ENCODE measurements around the gene DCHS2. TPM values are rescaled to one million over a fixed set of nuclear protein-coding genes. Genes with fewer than 3 reads are reported as not detected.

Gene DCHS2
- total and polyA plus RNA-seq, 2 of the 8 experiments (the other 6 are each of a cell fraction or from before 2014, with no cell fraction given) = 0.54 to 2.6 TPM

DNA sequence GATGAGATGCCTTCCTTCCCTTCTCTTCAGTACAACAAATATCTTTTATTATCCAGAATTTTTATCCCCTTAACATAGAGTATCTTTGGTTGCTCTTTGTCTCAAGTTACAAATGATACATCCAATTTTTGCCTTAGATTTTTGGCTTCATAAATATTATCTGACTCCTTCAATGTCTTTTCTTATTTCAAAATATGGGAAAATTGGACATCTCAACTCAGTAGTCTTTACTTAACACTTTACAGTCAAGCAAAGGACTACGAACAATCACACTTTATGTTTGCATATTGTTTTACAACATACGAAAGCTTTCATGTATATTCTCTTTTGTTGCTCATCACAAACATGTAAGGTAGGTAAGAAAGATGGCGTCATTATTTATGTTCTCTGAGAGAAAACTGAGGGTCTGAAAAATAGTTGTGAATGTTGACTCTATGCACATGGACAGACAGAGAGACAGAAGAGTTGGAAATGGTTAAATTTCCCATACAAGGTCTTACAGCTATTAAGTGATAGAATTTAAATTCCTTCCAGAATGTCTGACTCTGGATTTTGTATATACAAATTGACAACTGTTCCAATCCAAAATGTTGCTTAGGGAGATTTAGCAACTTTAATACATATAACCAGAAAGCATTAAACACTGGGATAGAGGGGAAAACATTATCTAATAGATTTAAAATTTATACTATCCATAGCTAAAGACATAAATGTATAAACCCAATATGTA is 29.4 kb downstream of the DCHS2 start:
- Histone ChIP-seq H3K27me3 (replicated peaks in 1 of 4; ENCODE audit: control insufficient read depth in 3 of 4, extremely low read depth in 1 of 4, insufficient read depth in 3 of 4, low read length in 3 of 4) (no peaks in the 10 kb centered on the region), H2BK120ac (replicated peaks; ENCODE audit: low read depth, low read length) (no peak overlapping the region), H3K36me3 (ENCODE audit: control insufficient read depth in 2 of 4, insufficient read depth in 4 of 4, low read length in 3 of 4) (no peaks in the 10 kb centered on the region), H2AFZ (ENCODE audit: low read length) (no peak overlapping the region), H3K4me3 (ENCODE audit: extremely low read depth in 1 of 4, insufficient read depth in 2 of 4, low read depth in 3 of 4, low read length in 4 of 4) (no peak overlapping the region), H3K23ac (ENCODE audit: insufficient read length) (no peak overlapping the region), H2AK5ac (ENCODE audit: low read depth, low read length) (no peak overlapping the region), H3K23me2 (ENCODE audit: low read depth, low read length) (no peaks in the 10 kb centered on the region), H3K14ac (ENCODE audit: insufficient read length) (no peak overlapping the region), H3K4me1 (replicated peaks in 1 of 4; ENCODE audit: control insufficient read depth in 3 of 4, insufficient read depth in 4 of 4, low read length in 3 of 4) (peaks cover 0 to 3% (median 0%) of the 10 kb centered on the region in 4 experiments; a peak in 1 of 7 replicates), H2BK15ac (ENCODE audit: low read length) (no peak overlapping the region), H3K4ac (replicated peaks; ENCODE audit: insufficient read length, low read depth, low read length) (no peak overlapping the region), H4K91ac (replicated peaks; ENCODE audit: insufficient read length, low read length) (no peak overlapping the region), H4K20me1 (replicated peaks in 1 of 2; ENCODE audit: control insufficient read depth in 1 of 2, insufficient read depth in 2 of 2, low read length in 2 of 2) (no peaks in the 10 kb centered on the region), H3K9me3 (ENCODE audit: insufficient read depth in 2 of 2, low read depth in 1 of 2, low read length in 1 of 2) (no peaks in the 10 kb centered on the region), H2BK5ac (ENCODE audit: low read depth, low read length) (no peak overlapping the region), H3K56ac (replicated peaks; ENCODE audit: insufficient read length, low read depth, low read length) (no peak overlapping the region), H4K8ac (ENCODE audit: extremely low read depth, insufficient read depth, low read length) (no peak overlapping the region), H3K9ac (replicated peaks in 1 of 4; ENCODE audit: extremely low read depth in 1 of 4, low read depth in 3 of 4, low read length in 3 of 4) (no peak overlapping the region), H2BK12ac (ENCODE audit: low read depth, low read length) (no peak overlapping the region), H3K79me1 (ENCODE audit: low read depth, low read length) (no peaks in the 10 kb centered on the region), H3K18ac (ENCODE audit: extremely low read depth, low read length) (no peak overlapping the region), H3K27ac (ENCODE audit: low read depth, low read length) (no peak overlapping the region), H3K79me2 (ENCODE audit: control insufficient read depth in 1 of 2, insufficient read depth in 2 of 2, low read length in 2 of 2) (no peaks in the 10 kb centered on the region), H3K4me2 (ENCODE audit: insufficient read depth in 1 of 2, low read depth in 2 of 2, low read length in 2 of 2) (no peak overlapping the region), H2BK20ac (ENCODE audit: low read length) (no peak overlapping the region), H4K5ac (ENCODE audit: insufficient read length, low read depth, low read length) (no peak overlapping the region)
- POLR2A ChIA-PET (ENCODE audit: partially characterized antibody) = no interaction called here
- no peak for FAIRE-seq
- CTCF ChIA-PET (ENCODE audit: partially characterized antibody) = interaction anchor here (0.7 to 2.2 kb wide), 3 partner anchors 16 to 44 kb away, joined by 3 to 6 read pairs (median 3); no protein-coding TSS in a partner anchor
- WGBS, 2 experiments (ENCODE audit: extremely low coverage in 1 of 2, insufficient coverage in 1 of 2, insufficient read length in 1 of 2, insufficient replicate concordance in 2 of 2, low coverage in 1 of 2, low lambda C conversion rate in 2 of 2, missing lambda C conversion rate in 1 of 2) = 92% methylated on average over 3 of the region's 3 CpGs; no CpG with 5 or more reads in 1 of the 2 experiments
- DNase-seq (ENCODE audit: low read depth in 1 of 2, low spot score in 2 of 2) = no peak
- no peak for TF ChIP-seq KDM4A (IDR thresholded peaks at IDR 0.05; ENCODE audit: low read depth, low read length, severe bottlenecking)
- TF ChIP-seq POU5F1 (IDR thresholded peaks at IDR 0.05; ENCODE audit: low read depth, low read length) = no peak
- no peak for TF ChIP-seq BCL11A (IDR thresholded peaks at IDR 0.05; ENCODE audit: low read depth in 2 of 2, low read length in 2 of 2)
- no peak for TF ChIP-seq SUZ12 (IDR thresholded peaks at IDR 0.05; ENCODE audit: low read length)
- TF ChIP-seq TCF12 (IDR thresholded peaks at IDR 0.05; ENCODE audit: low read depth, low read length) = no peak
- TF ChIP-seq RBBP5 (IDR thresholded peaks at IDR 0.05; ENCODE audit: borderline replicate concordance, low read depth, low read length) = no peak
- TF ChIP-seq FOSL1 (IDR thresholded peaks at IDR 0.05; ENCODE audit: insufficient read depth, low read depth, low read length) = no peak
- TF ChIP-seq EP300 (IDR thresholded peaks at IDR 0.05; ENCODE audit: borderline replicate concordance in 1 of 2, low read depth in 2 of 2, low read length in 2 of 2) = no peak
- no peak for TF ChIP-seq NRF1 (IDR thresholded peaks at IDR 0.05; ENCODE audit: low read depth, low read length)
- TF ChIP-seq KDM5A (IDR thresholded peaks at IDR 0.05; ENCODE audit: low read length) = no peak
- TF ChIP-seq TAF1 (IDR thresholded peaks at IDR 0.05; ENCODE audit: low read depth, low read length) = no peak
- no peak for TF ChIP-seq HDAC6 (IDR thresholded peaks at IDR 0.05; ENCODE audit: low read depth, low read length)
- TF ChIP-seq CREB1 (IDR thresholded peaks at IDR 0.05) = no peak
- TF ChIP-seq CTBP2 (IDR thresholded peaks at IDR 0.05; ENCODE audit: borderline replicate concordance, insufficient read depth, insufficient read length, low read length) = no peak

Data from H1 (cell line).